A549 (cell line): ENCODE results near the gene RAP1GAP2.

Experiments
- CEBPB ChIP-seq, 2 experiments: fragments of >200 bp in 1 of 2; sonication (Bioruptor Twin) in 1 of 2; formaldehyde crosslinking in 1 of 2; IDR thresholded peaks; 2 replicates each; pipeline ENCODE4 v1.6.1; 2012 to 2016
- CTCF ChIP-seq: fragments of >200 bp; sonication (Bioruptor Twin); formaldehyde crosslinking; IDR thresholded peaks from 3 replicates; pipeline ENCODE4 v1.5.1; 2016
- MAX ChIP-seq: IDR thresholded peaks from 2 replicates; pipeline ENCODE4 v1.6.1; 2012

GRCh38 chr17:3005696-3006095 is 209.5 kb downstream of the RAP1GAP2 start:
- TF ChIP-seq CEBPB (IDR thresholded peaks at IDR 0.05) (no peak), MAX (no peak), CTCF (no peak)
